ENCODE measurements around the gene NEFH. TPM values are rescaled to one million over a fixed set of nuclear protein-coding genes. Genes with fewer than 3 reads are reported as not detected.

The NEFH gene
- total RNA-seq, 2 donors from 2014 or later, result 2.3 to 6.6 TPM

DNA sequence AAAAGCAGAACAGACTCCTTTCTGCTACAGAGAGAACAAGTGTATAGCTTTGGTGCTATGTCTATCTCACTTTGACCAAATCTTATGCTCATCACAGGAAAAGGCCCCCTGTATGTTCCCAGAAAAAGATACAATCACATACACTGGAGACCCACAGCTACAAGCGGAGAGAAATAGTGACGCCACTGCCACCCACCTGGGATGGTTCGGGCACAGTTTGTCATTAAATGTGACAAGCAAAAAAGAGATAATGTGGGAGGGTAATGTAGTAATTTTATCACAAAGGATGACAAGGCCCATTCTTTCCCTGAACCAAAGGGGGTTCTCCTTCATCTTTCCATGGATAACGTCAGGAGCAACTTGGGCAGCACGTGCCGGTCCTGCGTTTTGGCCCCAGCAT, 41.5 kb downstream of the NEFH start:
- H3K4me3 Mint-ChIP-seq, result no peak overlapping the region
- no peak overlapping the region for H3K27ac Mint-ChIP-seq
- no peak for DNase-seq (ENCODE audit: low spot score)

DNA sequence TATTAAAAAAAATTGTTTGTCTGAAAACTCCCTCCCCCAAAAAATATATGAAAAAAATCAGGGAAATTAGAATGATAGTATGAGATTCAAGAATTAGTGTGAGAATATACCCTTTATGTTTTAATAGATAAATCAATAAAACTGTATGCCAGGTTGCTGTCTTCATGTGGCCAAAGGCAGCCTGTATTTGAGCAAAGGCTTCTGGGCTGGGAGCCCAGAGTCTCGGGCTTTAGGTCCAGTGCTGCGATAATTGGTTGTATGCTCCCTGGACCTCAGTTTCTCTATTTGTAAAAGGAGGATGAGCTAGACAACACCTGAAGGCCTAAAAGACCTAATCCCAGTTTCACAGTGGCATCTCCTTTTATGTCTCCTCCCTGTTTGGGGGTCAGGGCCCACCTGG, 43.7 kb downstream of the NEFH start:
- ATAC-seq, result no peak
- H3K36me3 Mint-ChIP-seq, result peaks cover 20% of the 10 kb centered on the region
- no peaks in the 10 kb centered on the region for H3K4me1 Mint-ChIP-seq (ENCODE audit: low read depth in 2 of 2)

More for the DNA sequence above, 41.5 kb downstream of the NEFH start:
- no peak for ATAC-seq
- Mint-ChIP-seq H3K36me3 (peaks cover 13% of the 10 kb centered on the region), H3K9me3 (no peaks in the 10 kb centered on the region), H3K27me3 (no peaks in the 10 kb centered on the region), H3K4me1 (ENCODE audit: low read depth in 2 of 2) (no peaks in the 10 kb centered on the region)

GRCh38 chr22:29524442-29525191, 44.6 kb downstream of the NEFH start:
- H3K27me3 Mint-ChIP-seq, result no peaks in the 10 kb centered on the region
- ATAC-seq, result peak; percentile 40 to 43

More for the DNA sequence above, 43.7 kb downstream of the NEFH start:
- Mint-ChIP-seq H3K4me3 (no peak overlapping the region), H3K27me3 (no peaks in the 10 kb centered on the region), H3K9me3 (no peaks in the 10 kb centered on the region), H3K27ac (no peak overlapping the region)
- DNase-seq (ENCODE audit: low spot score), result no peak

GRCh38 chr22:29528144-29528543, 48.1 kb downstream of the NEFH start:
- no peak overlapping the region for H3K27ac Mint-ChIP-seq
- H3K27me3 Mint-ChIP-seq, result no peaks in the 10 kb centered on the region
- H3K36me3 Mint-ChIP-seq, result peaks cover 17% of the 10 kb centered on the region

More at GRCh38 chr22:29524442-29525191, 44.6 kb downstream of the NEFH start:
- Mint-ChIP-seq H3K36me3 (peaks cover 20% of the 10 kb centered on the region), H3K4me3 (no peak overlapping the region), H3K9me3 (no peaks in the 10 kb centered on the region), H3K4me1 (ENCODE audit: low read depth in 2 of 2) (no peaks in the 10 kb centered on the region), H3K27ac (no peak overlapping the region)
- no peak for DNase-seq (ENCODE audit: low spot score)

DNA sequence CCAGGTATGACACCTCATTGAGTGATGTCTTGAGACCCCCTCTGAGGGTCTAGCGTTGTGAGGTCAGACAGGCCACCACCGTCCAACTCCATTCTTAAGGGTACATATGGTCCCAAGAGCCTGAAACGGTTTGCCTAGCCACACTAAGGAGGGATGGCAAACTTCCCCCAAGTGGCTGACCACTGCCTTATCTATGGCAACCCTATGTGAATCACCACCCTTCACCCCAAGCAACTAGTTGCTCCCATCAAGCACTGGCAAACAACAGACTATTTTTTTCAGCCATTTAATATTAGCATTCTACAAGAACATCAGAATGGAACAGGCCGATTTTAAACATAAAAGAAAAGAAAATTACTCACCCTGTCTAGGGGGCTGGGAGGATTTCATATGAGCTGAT, 50.7 kb downstream of the NEFH start:
- no peak overlapping the region for H3K4me3 Mint-ChIP-seq
- H3K27ac Mint-ChIP-seq, result no peak overlapping the region
- no peaks in the 10 kb centered on the region for H3K9me3 Mint-ChIP-seq
- ATAC-seq (no peak), DNase-seq (ENCODE audit: low spot score) (no peak)
- no peaks in the 10 kb centered on the region for H3K27me3 Mint-ChIP-seq
- H3K36me3 Mint-ChIP-seq, result peaks cover 28% of the 10 kb centered on the region
- no peaks in the 10 kb centered on the region for H3K4me1 Mint-ChIP-seq (ENCODE audit: low read depth in 2 of 2)

More at GRCh38 chr22:29528144-29528543, 48.1 kb downstream of the NEFH start:
- Mint-ChIP-seq H3K4me1 (ENCODE audit: low read depth in 2 of 2) (no peaks in the 10 kb centered on the region), H3K4me3 (no peak overlapping the region), H3K9me3 (no peaks in the 10 kb centered on the region)
- ATAC-seq (no peak), DNase-seq (ENCODE audit: low spot score) (no peak)

DNA sequence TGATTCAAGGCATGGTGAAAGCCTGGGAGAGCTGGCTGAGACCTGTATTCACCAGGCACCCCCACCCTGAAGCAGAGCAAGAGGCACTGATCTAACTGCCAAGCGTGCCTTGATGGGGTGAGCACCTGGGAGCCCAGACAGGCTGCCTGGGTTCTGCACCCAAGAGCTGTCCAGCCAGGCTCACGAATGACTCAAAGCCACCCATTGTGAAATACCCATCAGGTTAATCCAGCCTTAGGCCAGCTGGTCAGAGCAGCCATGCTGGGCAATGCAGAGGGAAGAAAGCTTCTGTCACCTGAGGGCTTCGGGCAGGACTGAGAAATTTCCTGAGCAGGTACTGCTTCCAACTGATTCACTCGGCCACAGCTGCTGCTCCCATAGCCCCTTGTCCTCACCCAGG, 51.4 kb downstream of the NEFH start:
- no peaks in the 10 kb centered on the region for H3K27me3 Mint-ChIP-seq
- H3K4me1 Mint-ChIP-seq (ENCODE audit: low read depth in 2 of 2), result no peaks in the 10 kb centered on the region
- no peak for DNase-seq (ENCODE audit: low spot score)
- H3K27ac Mint-ChIP-seq, result no peak overlapping the region
- no peak overlapping the region for H3K4me3 Mint-ChIP-seq
- H3K9me3 Mint-ChIP-seq, result no peaks in the 10 kb centered on the region
- ATAC-seq, result no peak
- H3K36me3 Mint-ChIP-seq, result peaks cover 27% of the 10 kb centered on the region

DNA sequence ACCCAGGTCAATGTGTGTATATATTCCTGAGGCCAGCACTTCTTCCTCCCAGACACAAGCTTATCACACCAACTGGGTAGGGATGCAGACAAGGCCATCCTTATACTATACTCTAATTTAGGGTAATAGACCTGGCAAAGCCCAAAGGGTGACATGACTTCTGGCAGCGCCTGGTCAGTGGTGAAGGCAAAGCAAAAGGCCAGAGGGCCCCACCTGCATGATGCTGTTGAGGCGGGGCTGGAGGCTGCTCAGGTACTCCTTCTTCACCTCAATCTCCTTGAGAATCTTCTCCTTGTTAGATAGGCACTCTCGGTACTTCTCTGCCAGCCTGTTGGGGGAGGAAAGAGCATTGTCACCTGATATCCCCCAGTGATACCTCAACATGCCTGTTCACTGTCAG, 56.4 kb downstream of the NEFH start:
- Mint-ChIP-seq H3K36me3 (peaks cover 27% of the 10 kb centered on the region), H3K9me3 (no peaks in the 10 kb centered on the region), H3K27ac (no peak overlapping the region), H3K27me3 (no peaks in the 10 kb centered on the region), H3K4me3 (no peak overlapping the region), H3K4me1 (ENCODE audit: low read depth in 2 of 2) (no peaks in the 10 kb centered on the region)
- no peak for ATAC-seq
- no peak for DNase-seq (ENCODE audit: low spot score)

DNA sequence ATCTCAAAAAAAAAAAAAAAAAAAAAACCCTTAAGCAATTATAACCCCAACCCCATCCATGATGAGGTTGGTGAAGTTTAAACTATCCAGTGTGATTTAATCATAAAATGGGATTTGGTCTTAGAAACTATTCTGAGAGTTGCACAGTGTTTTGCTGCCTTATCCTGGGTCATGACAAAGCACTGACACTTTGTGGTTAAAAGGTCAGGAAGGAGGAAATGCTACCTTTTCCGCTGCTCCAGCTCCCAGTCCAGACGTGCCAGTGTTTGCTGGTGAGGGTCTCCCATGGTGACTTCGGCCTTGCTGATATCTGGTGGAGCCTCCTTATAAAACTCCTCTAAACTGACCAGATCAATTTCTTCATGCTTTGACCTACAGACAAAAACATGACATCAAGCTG, 59.1 kb downstream of the NEFH start:
- no peak overlapping the region for H3K27ac Mint-ChIP-seq
- no peak overlapping the region for H3K4me3 Mint-ChIP-seq
- ATAC-seq, result no peak
- H3K36me3 Mint-ChIP-seq, result peaks cover 28% of the 10 kb centered on the region
- H3K4me1 Mint-ChIP-seq (ENCODE audit: low read depth in 2 of 2), result no peaks in the 10 kb centered on the region
- H3K9me3 Mint-ChIP-seq, result no peaks in the 10 kb centered on the region
- H3K27me3 Mint-ChIP-seq, result no peaks in the 10 kb centered on the region
- DNase-seq (ENCODE audit: low spot score), result no peak

Other genes with a start within 250 kb of the NEFH start
- 10 to 100 TPM; 33.6 to 69.0 TPM for gene RHBDD3, start 212.2 kb upstream of the NEFH start, total RNA-seq
- gene EWSR1, start 211.9 kb upstream of the NEFH start, total RNA-seq, result 100 to 1,000 TPM; 344 to 348 TPM
- under 1 TPM in 1 of 2 donors, not detected in 1; 0.43 TPM for gene GAS2L1, start 173.6 kb upstream of the NEFH start, total RNA-seq
- 1 to 10 TPM; 2.0 TPM for gene RASL10A, start 164.5 kb upstream of the NEFH start, total RNA-seq
- gene AP1B1, start 91.6 kb upstream of the NEFH start, total RNA-seq, result 100 to 1,000 TPM in 1 of 2 donors, 10 to 100 TPM in 1; 95.7 to 106 TPM
- not detected for gene RFPL1, start 41.6 kb upstream of the NEFH start, total RNA-seq
- gene THOC5, start 73.5 kb downstream of the NEFH start, total RNA-seq, result 10 to 100 TPM; 64.6 to 89.3 TPM
- gene NIPSNAP1, start 100.9 kb downstream of the NEFH start, total RNA-seq, result 10 to 100 TPM; 20.3 to 21.4 TPM
- gene NF2, start 123.4 kb downstream of the NEFH start, total RNA-seq, result 10 to 100 TPM; 58.2 to 70.9 TPM
- under 1 TPM; 0.07 to 0.17 TPM for gene CABP7, start 239.8 kb downstream of the NEFH start, total RNA-seq

All from natural killer cell treated with Interleukin-12 subunit alpha and Interleukin-12 subunit beta and Interleukin-15 and Interleukin-18, amount 100 ng/mL, for 72 hours (primary cell).